Daoy (cell line): ENCODE data around the gene FERMT1. TPM values are rescaled to one million over a fixed set of nuclear protein-coding genes. Genes with fewer than 3 reads are reported as not detected.
"Not testable (repeated sequence)": the region's sequence is repeated elsewhere in the genome, so short reads cannot be mapped to it uniquely, and the experiment has no call there.

ENCODE experiments used
- DNase-seq: peaks from one replicate; pipeline ENCODE4 v3.0.0-alpha.2; 2015; ENCODE audit warnings: low read depth
- total RNA-seq: library from RNA; depleted of rRNA; stranded (reverse); fragments of >200 nt; shearing (Covaris generic); gene quantifications from 2 replicates; pipeline ENCODE4 v1.2.3, GENCODE V29; 2014

Gene FERMT1
- total RNA-seq, 1 experiment from 2014 or later, result 4.6 TPM

- DNase-seq, result no peak
Measured at GRCh38 chr20:6069669-6070068, 53.2 kb downstream of the FERMT1 start.

- no peak for DNase-seq
Measured at GRCh38 chr20:6067763-6068318, 55.0 kb downstream of the FERMT1 start.

GRCh38 chr20:6066582-6066981 is 56.2 kb downstream of the FERMT1 start:
- DNase-seq, result no peak

GRCh38 chr20:6061544-6061943 is 61.3 kb downstream of the FERMT1 start:
- DNase-seq, result no peak

- no peak for DNase-seq
Measured at GRCh38 chr20:6060213-6060612, 62.6 kb downstream of the FERMT1 start.

GRCh38 chr20:6058684-6059295 is 64.0 kb downstream of the FERMT1 start:
- no peak for DNase-seq

- DNase-seq, result no peak
Measured at GRCh38 chr20:6057691-6058090, 65.1 kb downstream of the FERMT1 start.

- DNase-seq, result no peak
Measured at GRCh38 chr20:6057139-6057538, 65.7 kb downstream of the FERMT1 start.

GRCh38 chr20:6055981-6056569 is 66.8 kb downstream of the FERMT1 start:
- no peak for DNase-seq

GRCh38 chr20:6055161-6055783 is 67.6 kb downstream of the FERMT1 start:
- peak; percentile 21 for DNase-seq

- not testable (repeated sequence) for DNase-seq
Measured at GRCh38 chr20:6054689-6055051, 68.2 kb downstream of the FERMT1 start.

GRCh38 chr20:6053776-6054688 is 68.8 kb downstream of the FERMT1 start, which contains the start of gene LRRN4:
Gene LRRN4, minus strand, starts transcription at chr20:6054060. Its CDS starts 1,261 bp downstream, at chr20:6052799.
- DNase-seq, result peak; percentile 75

- no peak for DNase-seq
Measured at GRCh38 chr20:6053064-6053775, 69.6 kb downstream of the FERMT1 start.

- DNase-seq, result peak; percentile 37
Measured at GRCh38 chr20:6051505-6051904, 71.3 kb downstream of the FERMT1 start.

- DNase-seq, result no peak
Measured at GRCh38 chr20:6048391-6048790, 74.4 kb downstream of the FERMT1 start.

GRCh38 chr20:6046432-6046831 is 76.4 kb downstream of the FERMT1 start:
- no peak for DNase-seq

- DNase-seq, result no peak
Measured at GRCh38 chr20:6045566-6045965, 77.3 kb downstream of the FERMT1 start.

GRCh38 chr20:6044115-6044514 is 78.7 kb downstream of the FERMT1 start:
- no peak for DNase-seq

GRCh38 chr20:6041808-6042265 is 81.0 kb downstream of the FERMT1 start:
- DNase-seq, result no peak

GRCh38 chr20:6040958-6041807 is 81.6 kb downstream of the FERMT1 start:
- DNase-seq, result no peak
